Cardiac muscle cell (in vitro differentiated cells and primary cell): ENCODE measurements around the gene ING5. TPM values are rescaled to one million over a fixed set of nuclear protein-coding genes. Genes with fewer than 3 reads are reported as not detected.

Experiments used
- DNase-seq, 2 donors: peaks; one replicate each; pipeline versions ENCODE4 v3.0.0 to v3.0.0-alpha.2; 2010 to 2017; ENCODE audit warnings: low read depth in 1 of 2, low spot score in 1 of 2
- H3K27ac ChIP-seq: fragments of 200-600 bp; sonication (generic); 2 replicates; pipeline ENCODE4 v1.5.1; 2016
- H3K27me3 ChIP-seq: fragments of 200-600 bp; sonication (generic); 2 replicates; pipeline ENCODE4 v1.6.0; 2016; ENCODE audit warnings: control low read depth
- H3K36me3 ChIP-seq: fragments of 200-600 bp; sonication (generic); 2 replicates; pipeline ENCODE4 v1.5.1; 2016; ENCODE audit warnings: control low read depth
- H3K4me1 ChIP-seq: fragments of 200-600 bp; sonication (generic); 2 replicates; pipeline ENCODE4 v1.8.1; 2017; ENCODE audit warnings: low read depth, mild to moderate bottlenecking, mixed run types
- H3K4me3 ChIP-seq: fragments of 200-600 bp; sonication (generic); 2 replicates; pipeline ENCODE4 v1.5.1; 2016; ENCODE audit warnings: mild to moderate bottlenecking
- H3K9me3 ChIP-seq: fragments of 200-600 bp; sonication (generic); 2 replicates; pipeline ENCODE4 v1.5.1; 2017; ENCODE audit warnings: low read depth, mild to moderate bottlenecking, control low read depth
- polyA plus RNA-seq: library from polyadenylated mRNA; unstranded; fragments of >200 nt; fragmentation: Nextera tagmentation; extraction: Ambion mirVana; gene quantifications from 2 replicates; pipeline ENCODE4 v1.2.1, GENCODE V29; 2016
- total RNA-seq: library from RNA; depleted of rRNA; stranded (reverse); fragments of >200 nt; gene quantifications from 2 replicates; pipeline ENCODE4 v1.2.3, GENCODE V29; 2016
- TF ChIP-seq, protein P1 (sequence below): IDR thresholded peaks from 2 replicates; pipeline ENCODE4 v1.5.1; 2012; ENCODE audit warnings: low read depth, mild to moderate bottlenecking, low read length

Gene ING5
- total RNA-seq (39.4 and 53.6 TPM in 2 replicates), polyA plus RNA-seq (16.3 and 26.3 TPM in 2 replicates)

DNA sequence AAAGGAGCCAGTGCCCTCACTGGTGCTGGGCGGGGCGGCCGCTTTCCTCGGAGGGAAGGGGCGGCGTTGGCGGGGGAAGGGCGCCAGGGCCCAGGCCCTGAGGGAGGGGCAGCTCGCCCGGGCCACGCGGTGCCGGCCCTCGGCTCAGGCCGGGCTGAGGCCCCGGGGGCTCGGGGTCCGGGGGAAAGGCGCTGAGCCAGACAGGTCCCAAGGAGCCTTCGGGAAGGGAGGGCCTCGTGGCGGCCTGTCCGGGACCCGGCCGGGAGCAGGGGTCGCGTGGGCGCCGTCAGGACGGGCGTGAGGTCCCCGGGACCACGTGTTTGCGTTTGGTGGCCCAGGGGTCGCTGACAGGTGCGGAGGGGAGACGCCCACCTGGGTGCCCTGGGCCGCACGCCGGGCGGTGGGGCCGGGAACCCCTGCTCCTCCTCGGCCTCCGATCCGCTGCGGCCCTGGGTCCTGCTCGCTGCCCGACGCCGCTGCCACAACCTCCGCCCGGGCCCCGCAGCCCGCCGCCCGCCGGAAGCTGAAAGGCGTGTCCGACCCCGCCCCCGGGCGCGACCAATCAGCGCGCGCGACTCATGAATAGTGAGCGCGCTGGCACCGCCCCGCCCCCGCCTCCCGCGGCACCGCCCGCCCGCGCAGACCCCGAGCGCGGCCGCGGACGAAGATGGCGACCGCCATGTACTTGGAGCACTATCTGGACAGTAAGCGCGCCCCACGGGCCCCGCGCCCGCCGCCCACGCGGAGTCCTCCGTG, at the start of gene ING5:
TSS of gene ING5 (plus strand) at position 641 of the 756 bp plus-strand sequence. CDS start at position 668, 27 bp downstream.
- peak within 1 kb of the TSS; percentile 93 for H3K27ac ChIP-seq
- H3K27me3 ChIP-seq: no peaks in the 10 kb centered on the region
- no peaks in the 10 kb centered on the region for H3K4me1 ChIP-seq
- TF ChIP-seq, protein P1, sequence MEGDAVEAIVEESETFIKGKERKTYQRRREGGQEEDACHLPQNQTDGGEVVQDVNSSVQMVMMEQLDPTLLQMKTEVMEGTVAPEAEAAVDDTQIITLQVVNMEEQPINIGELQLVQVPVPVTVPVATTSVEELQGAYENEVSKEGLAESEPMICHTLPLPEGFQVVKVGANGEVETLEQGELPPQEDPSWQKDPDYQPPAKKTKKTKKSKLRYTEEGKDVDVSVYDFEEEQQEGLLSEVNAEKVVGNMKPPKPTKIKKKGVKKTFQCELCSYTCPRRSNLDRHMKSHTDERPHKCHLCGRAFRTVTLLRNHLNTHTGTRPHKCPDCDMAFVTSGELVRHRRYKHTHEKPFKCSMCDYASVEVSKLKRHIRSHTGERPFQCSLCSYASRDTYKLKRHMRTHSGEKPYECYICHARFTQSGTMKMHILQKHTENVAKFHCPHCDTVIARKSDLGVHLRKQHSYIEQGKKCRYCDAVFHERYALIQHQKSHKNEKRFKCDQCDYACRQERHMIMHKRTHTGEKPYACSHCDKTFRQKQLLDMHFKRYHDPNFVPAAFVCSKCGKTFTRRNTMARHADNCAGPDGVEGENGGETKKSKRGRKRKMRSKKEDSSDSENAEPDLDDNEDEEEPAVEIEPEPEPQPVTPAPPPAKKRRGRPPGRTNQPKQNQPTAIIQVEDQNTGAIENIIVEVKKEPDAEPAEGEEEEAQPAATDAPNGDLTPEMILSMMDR: no peak
- H3K4me3 ChIP-seq: peak within 1 kb of the TSS; percentile 58
- DNase-seq: peak; percentile 96 to 98
- H3K36me3 ChIP-seq: peaks cover 11% of the 10 kb centered on the region
- no peaks in the 10 kb centered on the region for H3K9me3 ChIP-seq

DNA sequence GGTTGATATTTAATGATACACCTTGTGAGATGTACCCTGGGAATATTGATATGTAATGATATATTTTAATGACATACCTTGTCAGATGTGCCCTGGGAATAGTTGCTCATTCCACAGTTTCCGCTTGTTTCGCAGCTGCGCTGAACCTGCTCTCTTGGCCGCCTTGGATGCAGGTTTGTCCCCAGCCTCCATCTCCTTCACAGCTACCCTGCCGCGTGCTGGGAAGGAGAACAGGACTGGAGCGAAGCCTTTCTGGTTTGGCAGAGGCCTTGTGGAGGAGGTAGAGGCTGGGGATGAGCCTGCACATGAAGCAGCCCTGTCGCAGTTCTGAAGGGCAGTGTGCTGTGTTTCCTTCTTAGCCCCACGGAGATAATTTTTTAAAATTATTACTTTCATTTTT, 49.7 kb upstream of the ING5 start:
- Histone ChIP-seq H3K9me3 (no peaks in the 10 kb centered on the region), H3K4me1 (no peaks in the 10 kb centered on the region), H3K36me3 (peaks cover 28% of the 10 kb centered on the region)

DNA sequence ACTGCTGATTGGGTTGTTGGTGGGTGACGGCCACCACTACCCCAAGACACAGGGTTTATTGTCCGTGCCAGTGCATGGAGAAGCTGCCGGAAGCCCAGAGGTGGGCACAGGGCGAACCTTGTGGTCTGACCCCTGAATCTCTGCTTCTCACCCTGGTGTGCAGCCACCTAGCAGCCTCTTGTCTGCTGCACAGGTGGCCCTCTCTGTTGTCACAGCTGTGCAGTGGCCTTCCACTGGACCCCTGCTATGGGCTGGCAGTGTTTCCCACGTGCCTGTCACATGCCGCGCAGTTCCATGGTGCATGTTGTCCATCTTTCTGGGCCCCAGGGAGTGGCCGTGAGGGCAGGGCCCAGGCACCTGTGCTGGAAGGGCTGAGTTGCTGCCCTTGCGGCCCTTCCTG, 49.1 kb upstream of the ING5 start:
- Histone ChIP-seq H3K27ac (no peak overlapping the region), H3K9me3 (no peaks in the 10 kb centered on the region), H3K27me3 (no peaks in the 10 kb centered on the region), H3K4me3 (no peak overlapping the region), H3K36me3 (peaks cover 28% of the 10 kb centered on the region), H3K4me1 (no peaks in the 10 kb centered on the region)
- TF ChIP-seq, protein P1: no peak
- no peak for DNase-seq

More for the DNA sequence above, 49.7 kb upstream of the ING5 start:
- TF ChIP-seq, protein P1: no peak
- Histone ChIP-seq H3K4me3 (no peak overlapping the region), H3K27me3 (no peaks in the 10 kb centered on the region), H3K27ac (no peak overlapping the region)
- DNase-seq: no peak

DNA sequence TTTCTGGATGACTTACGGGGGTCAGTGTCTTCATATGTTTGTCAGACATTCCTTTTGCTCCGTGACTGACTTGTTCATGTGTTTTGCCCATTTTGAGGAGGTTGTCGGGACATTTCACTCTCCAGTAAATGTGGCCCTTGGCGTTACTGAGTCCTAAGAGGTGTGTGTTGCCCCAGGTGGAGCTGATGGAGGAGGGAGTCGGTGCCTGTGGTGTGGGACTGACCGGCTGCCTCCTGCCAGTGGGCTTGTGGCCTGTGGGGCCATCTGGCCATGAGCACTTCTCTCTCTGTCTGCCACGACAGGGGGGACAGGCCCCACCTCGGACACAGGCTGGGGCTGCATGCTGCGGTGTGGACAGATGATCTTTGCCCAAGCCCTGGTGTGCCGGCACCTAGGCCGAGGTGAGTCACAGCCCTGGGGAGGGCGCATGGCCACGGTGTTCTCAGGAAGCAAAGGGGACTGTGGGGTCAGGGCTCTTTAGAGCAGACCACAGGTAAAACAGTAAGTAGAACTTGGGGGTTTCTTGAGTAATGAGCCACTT, 48.6 kb upstream of the ING5 start:
- no peaks in the 10 kb centered on the region for H3K27me3 ChIP-seq
- H3K9me3 ChIP-seq: no peaks in the 10 kb centered on the region
- TF ChIP-seq, protein P1: no peak
- H3K36me3 ChIP-seq: peaks cover 28% of the 10 kb centered on the region
- H3K27ac ChIP-seq: no peak overlapping the region
- no peaks in the 10 kb centered on the region for H3K4me1 ChIP-seq
- H3K4me3 ChIP-seq: no peak overlapping the region
- DNase-seq: no peak

DNA sequence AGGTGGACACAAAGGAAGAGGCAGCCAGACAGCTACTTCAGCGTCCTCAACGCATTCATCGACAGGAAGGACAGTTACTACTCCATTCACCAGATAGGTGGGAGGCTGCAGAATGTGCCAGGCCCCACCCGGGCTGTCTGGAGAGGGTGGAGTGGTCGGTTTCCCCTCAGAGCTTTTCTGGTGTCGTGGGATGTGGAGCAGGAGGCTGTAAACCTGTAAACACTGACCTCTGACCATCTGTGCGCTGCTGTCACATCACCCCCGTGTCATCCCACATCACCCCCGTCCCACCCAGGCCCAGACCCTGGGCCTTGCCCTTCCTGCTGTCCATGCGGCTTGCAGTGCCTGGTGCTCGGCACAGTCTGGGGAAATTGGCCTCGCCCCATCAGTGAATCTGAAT, 47.3 kb upstream of the ING5 start:
- TF ChIP-seq, protein P1: no peak
- Histone ChIP-seq H3K9me3 (no peaks in the 10 kb centered on the region), H3K4me1 (no peaks in the 10 kb centered on the region), H3K27me3 (no peaks in the 10 kb centered on the region), H3K4me3 (no peak overlapping the region), H3K27ac (no peak overlapping the region), H3K36me3 (peaks cover 28% of the 10 kb centered on the region)
- no peak for DNase-seq
